IMR-90 (cell line): ENCODE measurements around the gene LENEP. TPM values are rescaled to one million over a fixed set of nuclear protein-coding genes. Genes with fewer than 3 reads are reported as not detected.

ENCODE experiments used
- ATAC-seq: fragments of 200-7000 bp; cut with Tn5 transposase; 2 replicates; pipeline ENCODE4 v1.9.1; 2020; ENCODE audit warnings: low read depth, mild to moderate bottlenecking, moderate library complexity
- BruUV-seq: library from RNA; stranded (reverse); fragments of 400-500 nt; replicated peaks from 2 replicates; lab custom pipeline; 2021; lab: Mats Ljungman, UMichigan
- CTCF ChIA-PET: fragments of 300-600 bp; formaldehyde crosslinking; extraction: SDS; loops from one replicate; lab custom pipeline; 2021; ENCODE audit warnings: antibody characterized with exemption; lab: Yijun Ruan, JAX
- POLR2A ChIA-PET: fragments of 300-600 bp; sonication (Branson Sonifier 250); formaldehyde crosslinking; loops from one replicate; lab custom pipeline; 2022; ENCODE audit warnings: antibody characterized with exemption; ENCODE audit not compliant: unreplicated experiment; lab: Charles Lee
- DNase-seq: peaks from one replicate; pipeline ENCODE4 v3.0.0; 2013
- H2AFZ ChIP-seq: replicated peaks from 2 replicates; pipeline ENCODE3; 2013; ENCODE audit warnings: low read length, mild to moderate bottlenecking; ENCODE audit not compliant: poor library complexity
- H2AK5ac ChIP-seq: 2 replicates; pipeline ENCODE4 v1.6.1; 2013; ENCODE audit warnings: low read depth, low read length, inconsistent platforms
- H2AK9ac ChIP-seq: replicated peaks from 2 replicates; pipeline ENCODE3; 2013; ENCODE audit warnings: mild to moderate bottlenecking, low read depth, low read length, moderate library complexity; ENCODE audit not compliant: poor library complexity
- H2BK120ac ChIP-seq: 2 replicates; pipeline ENCODE4 v1.6.1; 2013; ENCODE audit warnings: low read depth, low read length, inconsistent platforms
- H2BK15ac ChIP-seq: 3 replicates; pipeline ENCODE4 v1.6.1; 2013; ENCODE audit warnings: low read depth, low read length, inconsistent platforms
- H2BK20ac ChIP-seq: 2 replicates; pipeline ENCODE4 v1.6.1; 2013; ENCODE audit warnings: low read depth, mild to moderate bottlenecking, inconsistent platforms, low read length, moderate library complexity
- H2BK5ac ChIP-seq: 2 replicates; pipeline ENCODE4 v1.6.1; 2013; ENCODE audit warnings: mild to moderate bottlenecking, low read depth, low read length, inconsistent platforms; ENCODE audit not compliant: poor library complexity, severe bottlenecking
- H3K14ac ChIP-seq: replicated peaks from 2 replicates; pipeline ENCODE4 v1.6.1; 2013; ENCODE audit warnings: low read depth, low read length, inconsistent platforms
- H3K18ac ChIP-seq: 2 replicates; pipeline ENCODE4 v1.6.1; 2013; ENCODE audit warnings: low read depth, low read length, control low read depth
- H3K23ac ChIP-seq: 2 replicates; pipeline ENCODE4 v1.6.1; 2013; ENCODE audit warnings: low read depth, low read length, inconsistent platforms
- H3K27ac ChIP-seq: 2 replicates; pipeline ENCODE4 v1.5.1; 2013; ENCODE audit warnings: mild to moderate bottlenecking, control low read depth, low read length; ENCODE audit not compliant: insufficient read depth
- H3K27me3 ChIP-seq: 2 replicates; pipeline ENCODE4 v1.6.1; 2013; ENCODE audit warnings: low read length; ENCODE audit not compliant: control insufficient read depth, insufficient read depth
- H3K36me3 ChIP-seq: 2 replicates; pipeline ENCODE4 v1.6.1; 2013; ENCODE audit warnings: low read length, mixed read lengths; ENCODE audit not compliant: control insufficient read depth, insufficient read depth
- H3K4ac ChIP-seq: 2 replicates; pipeline ENCODE4 v1.6.1; 2013; ENCODE audit warnings: low read depth, low read length, inconsistent platforms
- H3K4me1 ChIP-seq: 2 replicates; pipeline ENCODE4 v1.6.1; 2013; ENCODE audit warnings: low read length, mixed read lengths; ENCODE audit not compliant: control insufficient read depth, insufficient read depth
- H3K4me2 ChIP-seq: 2 replicates; pipeline ENCODE4 v1.6.1; 2013; ENCODE audit warnings: low read depth, mild to moderate bottlenecking, control low read depth, low read length, moderate library complexity
- H3K4me3 ChIP-seq: 2 replicates; pipeline ENCODE4 v1.5.1; 2013; ENCODE audit warnings: low read depth, mild to moderate bottlenecking, control low read depth, low read length, moderate library complexity; ENCODE audit not compliant: insufficient read depth
- H3K56ac ChIP-seq: 2 replicates; pipeline ENCODE4 v1.6.1; 2013; ENCODE audit warnings: low read length, inconsistent platforms; ENCODE audit not compliant: insufficient read depth; ENCODE audit errors: extremely low read depth
- H3K79me1 ChIP-seq, 2 experiments: 2 replicates each; pipeline ENCODE4 v1.6.1; 2013; ENCODE audit warnings: low read length in 2 of 2, inconsistent platforms in 1 of 2, low read depth in 1 of 2
- H3K9ac ChIP-seq: 2 replicates; pipeline ENCODE4 v1.6.1; 2013; ENCODE audit warnings: low read depth, low read length, control low read depth
- H3K9me1 ChIP-seq: 2 replicates; pipeline ENCODE4 v1.6.1; 2013; ENCODE audit warnings: low read length, inconsistent platforms; ENCODE audit not compliant: insufficient read depth
- H3K9me3 ChIP-seq: 2 replicates; pipeline ENCODE4 v1.6.1; 2013; ENCODE audit warnings: low read length; ENCODE audit not compliant: control insufficient read depth, insufficient read depth
- H4K20me1 ChIP-seq: 2 replicates; pipeline ENCODE4 v1.6.1; 2013; ENCODE audit warnings: low read length, inconsistent platforms; ENCODE audit not compliant: insufficient read depth
- H4K5ac ChIP-seq: 2 replicates; pipeline ENCODE4 v1.6.1; 2013; ENCODE audit warnings: mild to moderate bottlenecking, low read depth, low read length, control low read depth
- H4K8ac ChIP-seq, 2 experiments: 2 replicates each; pipeline ENCODE4 v1.6.1; 2013; ENCODE audit warnings: low read depth in 2 of 2, low read length in 2 of 2, control low read depth in 1 of 2, inconsistent platforms in 1 of 2
- H4K91ac ChIP-seq: 2 replicates; pipeline ENCODE4 v1.6.1; 2013; ENCODE audit warnings: low read depth, low read length, inconsistent platforms; ENCODE audit not compliant: insufficient read depth
- CEBPB ChIP-seq: IDR thresholded peaks from 2 replicates; pipeline ENCODE4 v1.6.1; 2012; ENCODE audit warnings: low read depth, low read length, improper control_type of control experiment
- CHD1 ChIP-seq: IDR thresholded peaks from 2 replicates; pipeline ENCODE4 v1.6.1; 2012; ENCODE audit warnings: low read depth, low read length, improper control_type of control experiment
- CTCF ChIP-seq: conservative IDR thresholded peaks from 2 replicates; pipeline ENCODE4 v1.5.1; 2012; ENCODE audit warnings: mild to moderate bottlenecking, low read depth, low read length, improper control_type of control experiment
- ELK1 ChIP-seq: fragments of 150-350 bp; IDR thresholded peaks from 2 replicates; pipeline ENCODE4 v1.6.1; 2016; ENCODE audit warnings: low read depth, mild to moderate bottlenecking, low read length, moderate library complexity, borderline replicate concordance
- FOS ChIP-seq: fragments of 150-350 bp; IDR thresholded peaks from 2 replicates; pipeline ENCODE4 v1.6.1; 2016; ENCODE audit warnings: low read depth, low read length
- MAFK ChIP-seq: IDR thresholded peaks from 2 replicates; pipeline ENCODE4 v1.6.1; 2012; ENCODE audit warnings: low read depth, low read length, improper control_type of control experiment
- MAZ ChIP-seq: IDR thresholded peaks from 2 replicates; pipeline ENCODE4 v1.6.1; 2012; ENCODE audit warnings: low read depth, mild to moderate bottlenecking, low read length, improper control_type of control experiment, moderate library complexity, borderline replicate concordance
- MXI1 ChIP-seq: IDR thresholded peaks from 2 replicates; pipeline ENCODE4 v1.6.1; 2012; ENCODE audit warnings: low read depth, mild to moderate bottlenecking, low read length, moderate library complexity, borderline replicate concordance
- NFE2L2 ChIP-seq: fragments of 150-350 bp; IDR thresholded peaks from 2 replicates; pipeline ENCODE4 v1.6.1; 2016; ENCODE audit warnings: low read depth, mild to moderate bottlenecking, low read length
- POLR2A ChIP-seq: IDR thresholded peaks from 2 replicates; pipeline ENCODE4 v1.6.1; 2012; ENCODE audit warnings: mild to moderate bottlenecking, low read depth, low read length
- RAD21 ChIP-seq: IDR thresholded peaks from 2 replicates; pipeline ENCODE4 v1.6.1; 2012; ENCODE audit warnings: low read length, improper control_type of control experiment
- RCOR1 ChIP-seq: IDR thresholded peaks from 2 replicates; pipeline ENCODE4 v1.6.1; 2012; ENCODE audit warnings: mild to moderate bottlenecking, low read length, improper control_type of control experiment; ENCODE audit not compliant: insufficient replicate concordance
- RFX5 ChIP-seq: IDR thresholded peaks from 2 replicates; pipeline ENCODE4 v1.8.0; 2012; ENCODE audit warnings: low read depth, mild to moderate bottlenecking, low read length, moderate library complexity
- SMC3 ChIP-seq: fragments of 150-350 bp; IDR thresholded peaks from 2 replicates; pipeline ENCODE4 v1.6.1; 2016; ENCODE audit warnings: low read depth, mild to moderate bottlenecking, antibody characterized with exemption, low read length, moderate library complexity
- USF2 ChIP-seq: fragments of 150-350 bp; IDR thresholded peaks from 2 replicates; pipeline ENCODE4 v1.6.1; 2017; ENCODE audit warnings: mild to moderate bottlenecking, antibody characterized with exemption, low read length, low read depth
- WGBS, 2 experiments: methylation state at CpG; one replicate each; pipeline versions ENCODE4 v1.1.5 to v1.1.7; 2013; ENCODE audit warnings: missing lambda C conversion rate in 2 of 2; ENCODE audit not compliant: insufficient read length in 1 of 2; ENCODE audit errors: extremely low coverage in 2 of 2; 5-methylcytosine and 5-hydroxymethylcytosine counted together
- dilution Hi-C: fragments of 300-500 bp; cut with HindIII; formaldehyde crosslinking; loops from one replicate; pipeline ENCODE4 v1.14.3; 2018; ENCODE audit warnings: low sequenced_read_pairs; ENCODE audit not compliant: unreplicated experiment
- in situ Hi-C: fragments of 300-500 bp; cut with MboI; formaldehyde crosslinking; loops from 3 replicates; pipeline ENCODE4 v1.14.3; 2019; ENCODE audit warnings: low sequenced_read_pairs, inconsistent platforms, mixed read lengths
- intact Hi-C: fragments of 100-400 bp; cut with micrococcal nuclease; formaldehyde crosslinking; loops from 2 replicates; pipeline ENCODE4 v1.10.0; 2022
- polyA plus RNA-seq, 3 experiments: library from polyadenylated mRNA; depleted of rRNA; stranded (reverse); fragments of >200 nt; gene quantifications; 2 replicates each; pipeline ENCODE4 v1.2.3, GENCODE V29; 2012; ENCODE audit warnings: low replicate concordance in 1 of 3
- total RNA-seq: library from RNA; depleted of rRNA; stranded (reverse); fragments of >200 nt; gene quantifications from 2 replicates; pipeline ENCODE4 v1.2.3, GENCODE V29; 2012

Gene LENEP
- total and polyA plus RNA-seq, 2 of the 4 experiments (the other 2 are of a cell fraction), result not detected

- dilution Hi-C loops, result no loop called here
- H4K20me1 ChIP-seq, result no peaks in the 10 kb centered on the region; the same call in 1 of the 2 replicates
- H2AFZ ChIP-seq, result peak overlapping the region; percentile 91
- ChIA-PET POLR2A (no interaction called here), CTCF (no interaction called here)
- TF ChIP-seq RFX5 (no peak), MAFK (no peak), MXI1 (no peak; the same call in 1 of the 2 replicates), CEBPB (no peak), SMC3 (no peak), CTCF (no peak), POLR2A (peak; percentile 40; the same call in 1 of the 2 replicates), RAD21 (no peak), FOS (no peak), USF2 (no peak), ELK1 (no peak), CHD1 (0 out of 2 replicates have a peak, but pooled peaks have one; percentile 52), MAZ (0 out of 2 replicates have a peak, but pooled peaks have one; percentile 8), NFE2L2 (no peak), RCOR1 (no peak)
- peak overlapping the region; percentile 80 for H3K27ac ChIP-seq
- H2BK120ac ChIP-seq, result peak overlapping the region; percentile 66
- peak overlapping the region; percentile 98 for H2AK9ac ChIP-seq
- peak overlapping the region; percentile 98 for H3K14ac ChIP-seq
- H3K9ac ChIP-seq, result peak overlapping the region; percentile 91
- peak overlapping the region; percentile 29 to 90; a peak in 3 of 4 replicates for H4K8ac ChIP-seq
- DNase-seq (peak; percentile 93), ATAC-seq (peak; percentile 24)
- H3K4me1 ChIP-seq, result peaks cover 11% of the 10 kb centered on the region
- in situ Hi-C loops, result no loop called here
- no peaks in the 10 kb centered on the region for H3K36me3 ChIP-seq
- peak overlapping the region; percentile 96 for H2BK5ac ChIP-seq
- H3K9me1 ChIP-seq, result peaks cover 7% of the 10 kb centered on the region
- peak overlapping the region; percentile 25; the same call in 2 of the 3 replicates for H2BK15ac ChIP-seq
- intact Hi-C loops, result loop anchor here (1.0 to 10.0 kb wide), 2 partner anchors 20 to 200 kb away; partner anchors contain the start of genes KRTCAP2 and TRIM46
- H3K18ac ChIP-seq, result peak overlapping the region; percentile 76
- peak overlapping the region; percentile 74 for H2BK20ac ChIP-seq
- H3K23ac ChIP-seq, result peak overlapping the region; percentile 93
- BruUV-seq, result no TSS peak
- H3K4ac ChIP-seq, result peak overlapping the region; percentile 97
- peaks cover 6 to 40% of the 10 kb centered on the region in 2 experiments for H3K79me1 ChIP-seq
- H3K56ac ChIP-seq, result peak overlapping the region; percentile 89
- peak overlapping the region; percentile 57 for H3K4me3 ChIP-seq
- H2AK5ac ChIP-seq, result peak overlapping the region; percentile 72
- WGBS, 2 experiments, result 1% methylated on average over 19 of the region's 30 CpGs; no CpG with 5 or more reads in 1 of the 2 experiments
- no peaks in the 10 kb centered on the region for H3K9me3 ChIP-seq
- H3K27me3 ChIP-seq, result no peaks in the 10 kb centered on the region
- peak overlapping the region; percentile 92 for H4K91ac ChIP-seq
- peak overlapping the region; percentile 91 for H3K4me2 ChIP-seq
- H4K5ac ChIP-seq, result peak overlapping the region; percentile 81
These were observed 18.5 kb upstream of the LENEP start for GRCh38 chr1:154974808-154975408.
